Thyroid gland (tissue), 4 donors: Measurements from ENCODE around the gene ZNF644.

Source experiments
- POLR2A ChIP-seq, 2 donors: fragments of 450-650 bp; IDR thresholded peaks; one replicate each; pipeline ENCODE4 v1.6.1; 2017; ENCODE audit warnings: antibody characterized with exemption in 2 of 2, mild to moderate bottlenecking in 2 of 2, moderate library complexity in 1 of 2
- TF ChIP-seq, protein P1 (sequence below), 6 experiments: fragments of 200-600 bp in 3 of 6; fragments of 450-650 bp in 3 of 6; sonication (generic) in 3 of 6; IDR thresholded peaks; one replicate each; pipeline ENCODE4 v1.5.1; 2016 to 2019; ENCODE audit warnings: antibody characterized with exemption in 6 of 6, mild to moderate bottlenecking in 2 of 6, inconsistent platforms in 1 of 6, moderate library complexity in 1 of 6

- TF ChIP-seq, protein P1, sequence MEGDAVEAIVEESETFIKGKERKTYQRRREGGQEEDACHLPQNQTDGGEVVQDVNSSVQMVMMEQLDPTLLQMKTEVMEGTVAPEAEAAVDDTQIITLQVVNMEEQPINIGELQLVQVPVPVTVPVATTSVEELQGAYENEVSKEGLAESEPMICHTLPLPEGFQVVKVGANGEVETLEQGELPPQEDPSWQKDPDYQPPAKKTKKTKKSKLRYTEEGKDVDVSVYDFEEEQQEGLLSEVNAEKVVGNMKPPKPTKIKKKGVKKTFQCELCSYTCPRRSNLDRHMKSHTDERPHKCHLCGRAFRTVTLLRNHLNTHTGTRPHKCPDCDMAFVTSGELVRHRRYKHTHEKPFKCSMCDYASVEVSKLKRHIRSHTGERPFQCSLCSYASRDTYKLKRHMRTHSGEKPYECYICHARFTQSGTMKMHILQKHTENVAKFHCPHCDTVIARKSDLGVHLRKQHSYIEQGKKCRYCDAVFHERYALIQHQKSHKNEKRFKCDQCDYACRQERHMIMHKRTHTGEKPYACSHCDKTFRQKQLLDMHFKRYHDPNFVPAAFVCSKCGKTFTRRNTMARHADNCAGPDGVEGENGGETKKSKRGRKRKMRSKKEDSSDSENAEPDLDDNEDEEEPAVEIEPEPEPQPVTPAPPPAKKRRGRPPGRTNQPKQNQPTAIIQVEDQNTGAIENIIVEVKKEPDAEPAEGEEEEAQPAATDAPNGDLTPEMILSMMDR (IDR thresholded peaks at IDR 0.05) = no peak
- TF ChIP-seq POLR2A (IDR thresholded peaks at IDR 0.05) = no peak
These were observed 122.6 kb downstream of the ZNF644 start for GRCh38 chr1:90899263-90899662.
